Measurements from ENCODE around the gene TRIP12. TPM values are rescaled to one million over a fixed set of nuclear protein-coding genes. Genes with fewer than 3 reads are reported as not detected.
"Not testable (repeated sequence)": the region's sequence is repeated elsewhere in the genome, so short reads cannot be mapped to it uniquely, and the experiment has no call there.

TRIP12 gene
- total RNA-seq, 1 experiment from 2014 or later, result 368 TPM

- Histone ChIP-seq H3K27me3 (ENCODE audit: control insufficient read depth, insufficient read depth, low read length) (no peaks in the 10 kb centered on the region), H3K9me3 (ENCODE audit: control insufficient read depth, insufficient read depth, low read depth, low read length) (no peaks in the 10 kb centered on the region), H3K27ac (ENCODE audit: low read length) (no peak overlapping the region), H3K4me3 (ENCODE audit: low read depth in 2 of 2, low read length in 2 of 2) (no peak overlapping the region), H3K4me1 (ENCODE audit: control insufficient read depth, insufficient read depth, low read length) (peaks cover 20% of the 10 kb centered on the region), H3K36me3 (ENCODE audit: control insufficient read depth, insufficient read depth, low read length) (no peaks in the 10 kb centered on the region)
- ATAC-seq (peak; percentile 79), DNase-seq (ENCODE audit: low read depth, low spot score) (no peak)
- ChIA-PET POLR2A (no interaction called here), CTCF (no interaction called here)
- BruUV-seq (replicated peaks), result no TSS peak
- in situ Hi-C loops (cut with HindIII; ENCODE audit: low pct_unique_long_range_greater_than_20kb, low sequenced_read_pairs) (no loop called here), intact Hi-C loops (cut with micrococcal nuclease; ENCODE audit: unreplicated experiment) (no loop called here)
- TF ChIP-seq SIN3A (IDR thresholded peaks at IDR 0.05; ENCODE audit: borderline replicate concordance, insufficient read depth, low read depth, low read length), result no peak
- no peak for TF ChIP-seq TCF7L2 (IDR thresholded peaks at IDR 0.05; ENCODE audit: low read depth, low read length)
- TF ChIP-seq REST (IDR thresholded peaks at IDR 0.05; ENCODE audit: insufficient read depth in 1 of 2, low read depth in 2 of 2, low read length in 1 of 2), result no peak
- no peak for TF ChIP-seq POLR2AphosphoS5 (IDR thresholded peaks at IDR 0.05; ENCODE audit: low read depth, low read length)
- no peak for TF ChIP-seq CTCF (IDR thresholded peaks at IDR 0.05)
These were observed 20.0 kb downstream of the TRIP12 start for GRCh38 chr2:229901819-229902218.

GRCh38 chr2:229900514-229900913, 21.3 kb downstream of the TRIP12 start:
- CTCF ChIA-PET, result interaction anchor here (0.6 kb wide), 1 partner anchor 1138 kb away, joined by 3 read pairs; no protein-coding TSS in a partner anchor
- intact Hi-C loops (cut with micrococcal nuclease; ENCODE audit: unreplicated experiment); in situ Hi-C loops (cut with HindIII; ENCODE audit: low pct_unique_long_range_greater_than_20kb, low sequenced_read_pairs): not testable (repeated sequence)

GRCh38 chr2:229900012-229900411, 21.8 kb downstream of the TRIP12 start:
- ATAC-seq, result no peak
- H3K9me3 ChIP-seq (ENCODE audit: control insufficient read depth, insufficient read depth, low read depth, low read length), result no peaks in the 10 kb centered on the region
- H3K36me3 ChIP-seq (ENCODE audit: control insufficient read depth, insufficient read depth, low read length), result no peaks in the 10 kb centered on the region
- BruUV-seq (replicated peaks), result no TSS peak
- POLR2A ChIA-PET, result no interaction called here
- no peak for TF ChIP-seq SIN3A (IDR thresholded peaks at IDR 0.05; ENCODE audit: borderline replicate concordance, insufficient read depth, low read depth, low read length)
- TF ChIP-seq CTCF (IDR thresholded peaks at IDR 0.05), result no peak
- TF ChIP-seq POLR2AphosphoS5 (IDR thresholded peaks at IDR 0.05; ENCODE audit: low read depth, low read length), result no peak
- no peak for TF ChIP-seq REST (IDR thresholded peaks at IDR 0.05; ENCODE audit: insufficient read depth in 1 of 2, low read depth in 2 of 2, low read length in 1 of 2)
- no peak for TF ChIP-seq TCF7L2 (IDR thresholded peaks at IDR 0.05; ENCODE audit: low read depth, low read length)
- CTCF ChIA-PET, result no interaction called here
- no peak overlapping the region for H3K27ac ChIP-seq (ENCODE audit: low read length)
- H3K4me3 ChIP-seq (ENCODE audit: low read depth in 2 of 2, low read length in 2 of 2), result no peak overlapping the region
- intact Hi-C loops (cut with micrococcal nuclease; ENCODE audit: unreplicated experiment) (no loop called here), in situ Hi-C loops (cut with HindIII; ENCODE audit: low pct_unique_long_range_greater_than_20kb, low sequenced_read_pairs) (no loop called here)
- no peak for DNase-seq (ENCODE audit: low read depth, low spot score)
- peaks cover 20% of the 10 kb centered on the region for H3K4me1 ChIP-seq (ENCODE audit: control insufficient read depth, insufficient read depth, low read length)
- H3K27me3 ChIP-seq (ENCODE audit: control insufficient read depth, insufficient read depth, low read length), result no peaks in the 10 kb centered on the region

More at GRCh38 chr2:229900514-229900913, 21.3 kb downstream of the TRIP12 start:
- BruUV-seq (replicated peaks); H3K4me3 ChIP-seq (ENCODE audit: low read depth in 2 of 2, low read length in 2 of 2); H3K27me3 ChIP-seq (ENCODE audit: control insufficient read depth, insufficient read depth, low read length); H3K9me3 ChIP-seq (ENCODE audit: control insufficient read depth, insufficient read depth, low read depth, low read length); ATAC-seq; POLR2A ChIA-PET; H3K36me3 ChIP-seq (ENCODE audit: control insufficient read depth, insufficient read depth, low read length); H3K27ac ChIP-seq (ENCODE audit: low read length); DNase-seq (ENCODE audit: low read depth, low spot score): not testable (repeated sequence)
- H3K4me1 ChIP-seq (ENCODE audit: control insufficient read depth, insufficient read depth, low read length), result peaks cover 20% of the 10 kb centered on the region
